ENCODE results near the gene BCKDHB.

Gene BCKDHB

DNA sequence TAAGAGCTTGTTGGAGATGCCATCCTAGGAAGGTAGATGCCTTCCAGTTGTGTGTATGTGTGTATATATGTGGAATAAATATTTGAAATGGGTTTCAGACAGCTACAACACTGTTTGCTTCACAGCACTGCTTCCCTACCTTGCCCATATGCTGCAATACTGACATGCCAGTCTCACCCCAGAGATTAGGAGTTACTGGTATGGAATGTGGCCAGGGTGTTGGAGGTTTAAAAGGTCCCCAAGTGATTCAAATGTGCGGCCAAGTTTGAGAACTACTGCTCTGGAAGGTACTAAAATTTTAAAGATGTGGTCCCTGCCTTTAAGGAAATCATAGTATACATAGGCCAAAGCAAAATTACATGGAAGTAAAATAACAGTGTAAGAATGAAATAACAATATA lies 39.5 kb downstream of the BCKDHB start:
- Histone ChIP-seq H3K27me3 (ENCODE audit: control insufficient read depth, low read length) (no peaks in the 10 kb centered on the region), H3K4me3 (ENCODE audit: low read length) (no peak overlapping the region), H3K79me2 (ENCODE audit: control insufficient read depth, low read length) (no peaks in the 10 kb centered on the region), H4K20me1 (ENCODE audit: control insufficient read depth, insufficient read depth, low read depth, low read length) (no peaks in the 10 kb centered on the region), H3K27ac (ENCODE audit: low read depth, low read length) (no peak overlapping the region), H3K4me1 (ENCODE audit: control insufficient read depth, low read length) (no peaks in the 10 kb centered on the region), H3K4me2 (ENCODE audit: low read length) (no peak overlapping the region), H3F3A (ENCODE audit: control insufficient read depth, insufficient read depth) (no peaks in the 10 kb centered on the region), H3K9me2 (replicated peaks; ENCODE audit: control insufficient read depth, low read length) (no peaks in the 10 kb centered on the region), H3K9me3 (ENCODE audit: control insufficient read depth, insufficient read depth, low read length) (no peaks in the 10 kb centered on the region), H3K36me3 (ENCODE audit: control insufficient read depth, low read length) (no peaks in the 10 kb centered on the region; the same call in 1 of the 2 replicates)
- TF ChIP-seq, protein P1, sequence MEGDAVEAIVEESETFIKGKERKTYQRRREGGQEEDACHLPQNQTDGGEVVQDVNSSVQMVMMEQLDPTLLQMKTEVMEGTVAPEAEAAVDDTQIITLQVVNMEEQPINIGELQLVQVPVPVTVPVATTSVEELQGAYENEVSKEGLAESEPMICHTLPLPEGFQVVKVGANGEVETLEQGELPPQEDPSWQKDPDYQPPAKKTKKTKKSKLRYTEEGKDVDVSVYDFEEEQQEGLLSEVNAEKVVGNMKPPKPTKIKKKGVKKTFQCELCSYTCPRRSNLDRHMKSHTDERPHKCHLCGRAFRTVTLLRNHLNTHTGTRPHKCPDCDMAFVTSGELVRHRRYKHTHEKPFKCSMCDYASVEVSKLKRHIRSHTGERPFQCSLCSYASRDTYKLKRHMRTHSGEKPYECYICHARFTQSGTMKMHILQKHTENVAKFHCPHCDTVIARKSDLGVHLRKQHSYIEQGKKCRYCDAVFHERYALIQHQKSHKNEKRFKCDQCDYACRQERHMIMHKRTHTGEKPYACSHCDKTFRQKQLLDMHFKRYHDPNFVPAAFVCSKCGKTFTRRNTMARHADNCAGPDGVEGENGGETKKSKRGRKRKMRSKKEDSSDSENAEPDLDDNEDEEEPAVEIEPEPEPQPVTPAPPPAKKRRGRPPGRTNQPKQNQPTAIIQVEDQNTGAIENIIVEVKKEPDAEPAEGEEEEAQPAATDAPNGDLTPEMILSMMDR (IDR thresholded peaks at IDR 0.05; ENCODE audit: low read depth, low read length, poor library complexity, severe bottlenecking), result no peak
- no peak for TF ChIP-seq EZH2phosphoT487 (IDR thresholded peaks at IDR 0.05; ENCODE audit: borderline replicate concordance, low read length)

DNA sequence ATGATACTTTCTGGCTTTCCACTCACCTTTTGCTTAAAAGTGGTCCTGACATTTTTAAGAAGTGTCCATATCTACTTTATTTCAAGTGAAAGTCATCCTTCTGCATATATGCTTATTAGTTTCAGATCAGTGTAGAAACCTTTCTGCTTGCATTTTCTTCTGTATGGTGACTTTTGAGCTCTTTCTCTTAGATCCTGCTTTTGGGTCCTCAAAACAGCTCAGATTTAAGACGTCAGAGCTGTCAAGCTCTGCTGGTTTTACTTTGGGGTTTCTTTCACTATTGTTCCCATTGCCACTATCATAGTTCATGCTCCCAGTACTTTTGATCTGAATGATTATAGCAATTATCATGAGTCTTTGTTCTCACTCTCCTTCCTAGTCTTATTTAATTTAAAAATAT lies 41.7 kb downstream of the BCKDHB start:
- TF ChIP-seq, protein P1 (IDR thresholded peaks at IDR 0.05; ENCODE audit: low read depth, low read length, poor library complexity, severe bottlenecking), result no peak
- no peak for TF ChIP-seq EZH2phosphoT487 (IDR thresholded peaks at IDR 0.05; ENCODE audit: borderline replicate concordance, low read length)
- H3K27me3 ChIP-seq (ENCODE audit: control insufficient read depth, low read length), result no peaks in the 10 kb centered on the region
- H3K4me3 ChIP-seq (ENCODE audit: low read length), result no peak overlapping the region
- H3K4me2 ChIP-seq (ENCODE audit: low read length), result no peak overlapping the region
- no peaks in the 10 kb centered on the region for H3K9me2 ChIP-seq (replicated peaks; ENCODE audit: control insufficient read depth, low read length)
- H3K9me3 ChIP-seq (ENCODE audit: control insufficient read depth, insufficient read depth, low read length), result no peaks in the 10 kb centered on the region
- no peak overlapping the region for H3K27ac ChIP-seq (ENCODE audit: low read depth, low read length)
- H3F3A ChIP-seq (ENCODE audit: control insufficient read depth, insufficient read depth), result no peaks in the 10 kb centered on the region
- no peaks in the 10 kb centered on the region for H3K4me1 ChIP-seq (ENCODE audit: control insufficient read depth, low read length)
- no peaks in the 10 kb centered on the region for H3K79me2 ChIP-seq (ENCODE audit: control insufficient read depth, low read length)
- H4K20me1 ChIP-seq (ENCODE audit: control insufficient read depth, insufficient read depth, low read depth, low read length), result no peaks in the 10 kb centered on the region
- no peaks in the 10 kb centered on the region; the same call in 1 of the 2 replicates for H3K36me3 ChIP-seq (ENCODE audit: control insufficient read depth, low read length)

DNA sequence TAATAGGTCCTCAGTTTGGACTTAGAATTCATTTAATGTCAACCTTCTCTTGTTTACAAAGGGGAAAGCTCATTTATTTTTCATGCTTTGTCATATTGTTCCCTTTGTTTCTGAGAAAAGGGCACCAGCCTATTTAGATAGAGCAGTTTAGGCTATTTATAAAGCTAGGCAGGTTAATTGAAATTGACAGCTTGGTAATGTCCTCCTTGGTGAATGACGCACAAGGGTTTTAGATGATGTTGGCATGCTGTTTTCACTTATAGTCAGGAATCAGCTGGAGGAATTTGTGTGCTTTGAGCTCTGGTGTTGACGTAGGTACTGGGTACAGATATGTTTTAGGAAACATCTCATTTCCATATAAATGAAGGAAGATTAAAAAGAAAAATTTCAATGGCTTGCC lies 45.2 kb downstream of the BCKDHB start:
- H4K20me1 ChIP-seq (ENCODE audit: control insufficient read depth, insufficient read depth, low read depth, low read length), result no peaks in the 10 kb centered on the region
- no peak overlapping the region for H3K27ac ChIP-seq (ENCODE audit: low read depth, low read length)
- no peaks in the 10 kb centered on the region for H3K79me2 ChIP-seq (ENCODE audit: control insufficient read depth, low read length)
- no peak overlapping the region for H3K4me2 ChIP-seq (ENCODE audit: low read length)
- no peaks in the 10 kb centered on the region for H3K4me1 ChIP-seq (ENCODE audit: control insufficient read depth, low read length)
- no peaks in the 10 kb centered on the region for H3K27me3 ChIP-seq (ENCODE audit: control insufficient read depth, low read length)
- no peaks in the 10 kb centered on the region for H3K36me3 ChIP-seq (ENCODE audit: control insufficient read depth, low read length)
- no peaks in the 10 kb centered on the region for H3K9me2 ChIP-seq (replicated peaks; ENCODE audit: control insufficient read depth, low read length)
- no peaks in the 10 kb centered on the region for H3F3A ChIP-seq (ENCODE audit: control insufficient read depth, insufficient read depth)
- H3K4me3 ChIP-seq (ENCODE audit: low read length), result no peak overlapping the region
- no peaks in the 10 kb centered on the region for H3K9me3 ChIP-seq (ENCODE audit: control insufficient read depth, insufficient read depth, low read length)
- TF ChIP-seq EZH2phosphoT487 (IDR thresholded peaks at IDR 0.05; ENCODE audit: borderline replicate concordance, low read length), result no peak
- TF ChIP-seq, protein P1 (IDR thresholded peaks at IDR 0.05; ENCODE audit: low read depth, low read length, poor library complexity, severe bottlenecking), result no peak

DNA sequence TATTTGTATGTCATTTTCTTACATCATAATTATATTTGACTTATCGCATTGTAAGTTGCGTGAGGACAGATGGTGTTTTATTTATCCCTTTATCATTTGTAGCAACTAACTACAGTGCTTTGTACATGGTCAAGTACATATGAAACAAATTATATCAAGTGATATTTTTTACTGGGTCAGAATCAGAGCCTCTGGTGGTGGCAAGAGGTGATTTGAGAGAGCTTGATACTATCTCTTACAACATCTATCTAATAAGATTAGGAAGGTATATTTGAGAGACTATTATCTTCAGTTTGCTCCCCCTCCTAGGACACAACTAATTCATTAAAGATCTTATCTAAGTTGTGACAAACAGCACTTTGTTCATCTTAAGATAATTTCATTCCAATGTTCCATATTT lies 47.7 kb downstream of the BCKDHB start:
- Histone ChIP-seq H3K36me3 (ENCODE audit: control insufficient read depth, low read length) (no peaks in the 10 kb centered on the region), H3K4me2 (ENCODE audit: low read length) (no peak overlapping the region), H3K4me1 (ENCODE audit: control insufficient read depth, low read length) (no peaks in the 10 kb centered on the region), H3F3A (ENCODE audit: control insufficient read depth, insufficient read depth) (no peaks in the 10 kb centered on the region), H3K9me3 (ENCODE audit: control insufficient read depth, insufficient read depth, low read length) (no peaks in the 10 kb centered on the region), H3K9me2 (replicated peaks; ENCODE audit: control insufficient read depth, low read length) (no peaks in the 10 kb centered on the region), H3K27me3 (ENCODE audit: control insufficient read depth, low read length) (no peaks in the 10 kb centered on the region), H4K20me1 (ENCODE audit: control insufficient read depth, insufficient read depth, low read depth, low read length) (no peaks in the 10 kb centered on the region), H3K4me3 (ENCODE audit: low read length) (no peak overlapping the region), H3K27ac (ENCODE audit: low read depth, low read length) (no peak overlapping the region), H3K79me2 (ENCODE audit: control insufficient read depth, low read length) (no peaks in the 10 kb centered on the region)
- TF ChIP-seq EZH2phosphoT487 (IDR thresholded peaks at IDR 0.05; ENCODE audit: borderline replicate concordance, low read length), result no peak
- TF ChIP-seq, protein P1 (IDR thresholded peaks at IDR 0.05; ENCODE audit: low read depth, low read length, poor library complexity, severe bottlenecking), result no peak

Data from DOHH2 (cell line).